HG03064 (cell line): ENCODE results near the gene OLA1.
"Not testable (repeated sequence)": the region's sequence is repeated elsewhere in the genome, so short reads cannot be mapped to it uniquely, and the experiment has no call there.

Experiments used
- ATAC-seq: cut with Tn5 transposase; IDR thresholded peaks from one replicate; pipeline ENCODE4 v1.9.1; 2021; ENCODE audit warnings: low read depth; ENCODE audit not compliant: unreplicated experiment

The OLA1 gene

GRCh38 chr2:174248187-174248997 is at the start of gene OLA1:
TSS of gene OLA1 (minus strand) at chr2:174248532. CDS start at chr2:174246815, 1,717 bp downstream.
- peak; percentile 94 for ATAC-seq

GRCh38 chr2:174292908-174293307 is 44.6 kb upstream of the OLA1 start:
- no peak for ATAC-seq

- no peak for ATAC-seq
Observed at GRCh38 chr2:174286172-174286571, 37.8 kb upstream of the OLA1 start.

- no peak for ATAC-seq
Observed at GRCh38 chr2:174282441-174282840, 34.1 kb upstream of the OLA1 start.

GRCh38 chr2:174281736-174282135 is 33.4 kb upstream of the OLA1 start:
- ATAC-seq: no peak

GRCh38 chr2:174280596-174280995 is 32.3 kb upstream of the OLA1 start:
- no peak for ATAC-seq

- ATAC-seq: not testable (repeated sequence)
Observed at GRCh38 chr2:174270263-174270662, 21.9 kb upstream of the OLA1 start.

GRCh38 chr2:174266288-174266687 is 18.0 kb upstream of the OLA1 start:
- no peak for ATAC-seq

GRCh38 chr2:174263997-174264396 is 15.7 kb upstream of the OLA1 start:
- ATAC-seq: no peak

GRCh38 chr2:174259981-174260380 is 11.6 kb upstream of the OLA1 start:
- ATAC-seq: no peak

GRCh38 chr2:174254267-174254666 is 5.9 kb upstream of the OLA1 start:
- ATAC-seq: no peak

- ATAC-seq: no peak
Observed at GRCh38 chr2:174248998-174249592, 763 bp upstream of the OLA1 start.

- peak; percentile 16 for ATAC-seq
Observed at GRCh38 chr2:174247474-174248186, 702 bp downstream of the OLA1 start.

- ATAC-seq: no peak
Observed at GRCh38 chr2:174246944-174247381, 1.4 kb downstream of the OLA1 start.

- not testable (repeated sequence) for ATAC-seq
Observed at GRCh38 chr2:174245628-174246027, 2.7 kb downstream of the OLA1 start.

GRCh38 chr2:174245065-174245464 is 3.3 kb downstream of the OLA1 start:
- ATAC-seq: no peak

- no peak for ATAC-seq
Observed at GRCh38 chr2:174243812-174244211, 4.5 kb downstream of the OLA1 start.

GRCh38 chr2:174240097-174240496 is 8.2 kb downstream of the OLA1 start:
- ATAC-seq: no peak

- no peak for ATAC-seq
Observed at GRCh38 chr2:174236429-174236828, 11.9 kb downstream of the OLA1 start.

GRCh38 chr2:174235680-174236079 is 12.7 kb downstream of the OLA1 start:
- no peak for ATAC-seq

- ATAC-seq: no peak
Observed at GRCh38 chr2:174233771-174234275, 14.5 kb downstream of the OLA1 start.
